ENCODE data around the gene MZF1.

DNA sequence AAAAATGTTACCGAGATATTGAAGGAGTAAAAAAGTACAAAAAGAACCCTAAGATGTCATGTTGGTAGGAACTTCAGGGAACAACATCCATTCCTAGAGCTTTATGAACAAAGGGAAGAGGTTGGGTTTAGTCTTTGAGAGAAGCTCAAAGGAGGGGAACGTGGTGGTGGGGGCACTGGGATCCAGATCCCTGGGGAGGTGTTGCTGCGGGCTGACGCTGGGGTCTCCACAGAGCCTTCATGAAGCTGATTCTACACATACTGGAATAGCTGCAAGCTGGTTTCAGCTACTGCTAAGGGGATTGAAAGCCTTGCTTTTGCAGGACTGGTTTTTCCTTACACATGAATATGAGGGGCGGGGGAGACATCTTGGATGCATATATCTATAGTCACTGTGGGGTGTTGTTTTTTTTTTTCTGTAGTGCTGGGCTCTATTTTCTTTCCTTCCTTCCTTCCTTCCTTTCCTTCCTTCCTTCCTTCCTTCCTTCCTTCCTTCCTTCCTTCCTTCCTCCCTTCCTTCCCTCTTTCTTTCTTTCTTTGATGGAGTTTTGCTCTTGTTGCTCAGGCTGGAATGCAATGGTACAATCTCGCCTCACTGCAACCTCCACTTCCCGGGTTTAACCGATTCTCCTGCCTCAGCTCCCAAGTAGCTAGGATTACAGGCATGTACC lies 6.5 kb upstream of the MZF1 start:
- TF ChIP-seq EGR1 (IDR thresholded peaks at IDR 0.05; ENCODE audit: low read depth in 2 of 2) (no peak), GABPA (IDR thresholded peaks at IDR 0.05 in 1 of 2, conservative IDR thresholded peaks at IDR 0.05 in 1 of 2) (no peak), HNF4G (IDR thresholded peaks at IDR 0.05) (no peak), NR2F2 (IDR thresholded peaks at IDR 0.05) (no peak), RXRA (IDR thresholded peaks at IDR 0.05) (no peak)
- TF ChIP-seq, protein P1, sequence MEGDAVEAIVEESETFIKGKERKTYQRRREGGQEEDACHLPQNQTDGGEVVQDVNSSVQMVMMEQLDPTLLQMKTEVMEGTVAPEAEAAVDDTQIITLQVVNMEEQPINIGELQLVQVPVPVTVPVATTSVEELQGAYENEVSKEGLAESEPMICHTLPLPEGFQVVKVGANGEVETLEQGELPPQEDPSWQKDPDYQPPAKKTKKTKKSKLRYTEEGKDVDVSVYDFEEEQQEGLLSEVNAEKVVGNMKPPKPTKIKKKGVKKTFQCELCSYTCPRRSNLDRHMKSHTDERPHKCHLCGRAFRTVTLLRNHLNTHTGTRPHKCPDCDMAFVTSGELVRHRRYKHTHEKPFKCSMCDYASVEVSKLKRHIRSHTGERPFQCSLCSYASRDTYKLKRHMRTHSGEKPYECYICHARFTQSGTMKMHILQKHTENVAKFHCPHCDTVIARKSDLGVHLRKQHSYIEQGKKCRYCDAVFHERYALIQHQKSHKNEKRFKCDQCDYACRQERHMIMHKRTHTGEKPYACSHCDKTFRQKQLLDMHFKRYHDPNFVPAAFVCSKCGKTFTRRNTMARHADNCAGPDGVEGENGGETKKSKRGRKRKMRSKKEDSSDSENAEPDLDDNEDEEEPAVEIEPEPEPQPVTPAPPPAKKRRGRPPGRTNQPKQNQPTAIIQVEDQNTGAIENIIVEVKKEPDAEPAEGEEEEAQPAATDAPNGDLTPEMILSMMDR (IDR thresholded peaks at IDR 0.05; ENCODE audit: low read depth, low read length, missing input control), result no peak
- TF ChIP-seq, protein P2, sequence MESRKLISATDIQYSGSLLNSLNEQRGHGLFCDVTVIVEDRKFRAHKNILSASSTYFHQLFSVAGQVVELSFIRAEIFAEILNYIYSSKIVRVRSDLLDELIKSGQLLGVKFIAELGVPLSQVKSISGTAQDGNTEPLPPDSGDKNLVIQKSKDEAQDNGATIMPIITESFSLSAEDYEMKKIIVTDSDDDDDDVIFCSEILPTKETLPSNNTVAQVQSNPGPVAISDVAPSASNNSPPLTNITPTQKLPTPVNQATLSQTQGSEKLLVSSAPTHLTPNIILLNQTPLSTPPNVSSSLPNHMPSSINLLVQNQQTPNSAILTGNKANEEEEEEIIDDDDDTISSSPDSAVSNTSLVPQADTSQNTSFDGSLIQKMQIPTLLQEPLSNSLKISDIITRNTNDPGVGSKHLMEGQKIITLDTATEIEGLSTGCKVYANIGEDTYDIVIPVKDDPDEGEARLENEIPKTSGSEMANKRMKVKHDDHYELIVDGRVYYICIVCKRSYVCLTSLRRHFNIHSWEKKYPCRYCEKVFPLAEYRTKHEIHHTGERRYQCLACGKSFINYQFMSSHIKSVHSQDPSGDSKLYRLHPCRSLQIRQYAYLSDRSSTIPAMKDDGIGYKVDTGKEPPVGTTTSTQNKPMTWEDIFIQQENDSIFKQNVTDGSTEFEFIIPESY (IDR thresholded peaks at IDR 0.05), result no peak
- TF ChIP-seq, protein P3, sequence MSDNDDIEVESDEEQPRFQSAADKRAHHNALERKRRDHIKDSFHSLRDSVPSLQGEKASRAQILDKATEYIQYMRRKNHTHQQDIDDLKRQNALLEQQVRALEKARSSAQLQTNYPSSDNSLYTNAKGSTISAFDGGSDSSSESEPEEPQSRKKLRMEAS (IDR thresholded peaks at IDR 0.05), result no peak
